Panc1 (cell line): ENCODE results near the gene CSK.

ENCODE experiments used
- CTCF ChIP-seq: fragments of 450-650 bp; IDR thresholded peaks from 2 replicates; pipeline ENCODE4 v1.5.1; 2017; ENCODE audit warnings: mild to moderate bottlenecking
- TCF7L2 ChIP-seq: IDR thresholded peaks from 2 replicates; pipeline ENCODE4 v1.6.1; 2011; ENCODE audit warnings: mild to moderate bottlenecking, low read depth, low read length, inconsistent platforms

GRCh38 chr15:74795966-74796625, 14.2 kb downstream of the CSK start:
- TF ChIP-seq CTCF (no peak), TCF7L2 (no peak)
